ENCODE results near the gene LYZL4. TPM values are rescaled to one million over a fixed set of nuclear protein-coding genes. Genes with fewer than 3 reads are reported as not detected.

Gene LYZL4
- not detected for total RNA-seq
- polyA plus RNA-seq: not detected

GRCh38 chr3:42410370-42411131 lies at the start of gene LYZL4:
Gene LYZL4, minus strand, starts transcription at chr3:42410610. Its CDS starts 3,359 bp downstream, at chr3:42407251.
- Histone ChIP-seq H3K27me3 (no peaks in the 10 kb centered on the region), H3K4me1 (no peaks in the 10 kb centered on the region), H3K36me3 (no peaks in the 10 kb centered on the region), H3K27ac (no peak within 1 kb of the TSS), H3K4me3 (no peak within 1 kb of the TSS), H3K9me3 (no peaks in the 10 kb centered on the region)
- 57 to 62% methylated on average over 5 of the region's 5 CpGs for WGBS, 2 donors
- intact Hi-C loops (cut with DNase I): no loop called here
- TF ChIP-seq EP300 (IDR thresholded peaks at IDR 0.05) (no peak), CTCF (IDR thresholded peaks at IDR 0.05) (no peak), POLR2AphosphoS5 (IDR thresholded peaks at IDR 0.05) (no peak), POLR2A (IDR thresholded peaks at IDR 0.05) (no peak)
- no peak for DNase-seq

GRCh38 chr3:42459151-42459550 lies 48.7 kb upstream of the LYZL4 start:
- Histone ChIP-seq H3K9me3 (peaks cover 0 to 2% (median 0%) of the 10 kb centered on the region in 4 donors), H3K27ac (no peak overlapping the region), H3K4me3 (no peak overlapping the region), H3K27me3 (no peaks in the 10 kb centered on the region), H3K36me3 (no peaks in the 10 kb centered on the region), H3K4me1 (no peaks in the 10 kb centered on the region)
- TF ChIP-seq CTCF (IDR thresholded peaks at IDR 0.05) (no peak), POLR2AphosphoS5 (IDR thresholded peaks at IDR 0.05) (no peak), POLR2A (IDR thresholded peaks at IDR 0.05) (no peak), EP300 (IDR thresholded peaks at IDR 0.05) (no peak)
- no peak for DNase-seq
- intact Hi-C loops (cut with DNase I): no loop called here

- no peak for TF ChIP-seq EP300 (IDR thresholded peaks at IDR 0.05)
- no peak for TF ChIP-seq POLR2A (IDR thresholded peaks at IDR 0.05)
- no peak for TF ChIP-seq POLR2AphosphoS5 (IDR thresholded peaks at IDR 0.05)
- TF ChIP-seq CTCF (IDR thresholded peaks at IDR 0.05): no peak
- Histone ChIP-seq H3K4me3 (no peak overlapping the region), H3K9me3 (peaks cover 0 to 2% (median 0%) of the 10 kb centered on the region in 4 donors), H3K27me3 (no peaks in the 10 kb centered on the region), H3K36me3 (no peaks in the 10 kb centered on the region), H3K27ac (no peak overlapping the region), H3K4me1 (peaks cover 0 to 11% (median 8%) of the 10 kb centered on the region in 4 donors)
- intact Hi-C loops (cut with DNase I): no loop called here
- DNase-seq: no peak
Observed at GRCh38 chr3:42456211-42456610, 45.8 kb upstream of the LYZL4 start.

GRCh38 chr3:42451546-42452230 lies 41.3 kb upstream of the LYZL4 start:
- Histone ChIP-seq H3K27ac (peak overlapping the region; percentile 22 to 69 (median 54)), H3K36me3 (no peaks in the 10 kb centered on the region), H3K4me1 (peaks cover 0 to 12% (median 9%) of the 10 kb centered on the region in 4 donors), H3K4me3 (no peak overlapping the region), H3K27me3 (no peaks in the 10 kb centered on the region), H3K9me3 (peaks cover 0 to 2% (median 0%) of the 10 kb centered on the region in 4 donors)
- WGBS, 2 donors: 73 to 83% methylated on average over 2 of the region's 2 CpGs
- intact Hi-C loops (cut with DNase I): no loop called here
- DNase-seq: no peak
- TF ChIP-seq POLR2A (IDR thresholded peaks at IDR 0.05): no peak
- no peak for TF ChIP-seq POLR2AphosphoS5 (IDR thresholded peaks at IDR 0.05)
- TF ChIP-seq EP300 (IDR thresholded peaks at IDR 0.05): no peak
- no peak for TF ChIP-seq CTCF (IDR thresholded peaks at IDR 0.05)
